ENCODE measurements around the gene PC.

Gene PC

GRCh38 chr11:66936311-66936711 is 21.9 kb downstream of the PC start:
- peak; percentile 99 for DNase-seq (ENCODE audit: low read depth)
- no peak overlapping the region for H3K4me3 ChIP-seq (ENCODE audit: low read depth, low read length)
- no peak for TF ChIP-seq CTCF (conservative IDR thresholded peaks at IDR 0.05; ENCODE audit: low read depth, low read length)

GRCh38 chr11:66934950-66935779 is 23.0 kb downstream of the PC start:
- H3K4me3 ChIP-seq (ENCODE audit: low read depth, low read length) = no peak overlapping the region
- peak; percentile 87 for DNase-seq (ENCODE audit: low read depth)
- TF ChIP-seq CTCF (conservative IDR thresholded peaks at IDR 0.05; ENCODE audit: low read depth, low read length) = no peak

GRCh38 chr11:66933531-66933930 is 24.7 kb downstream of the PC start:
- TF ChIP-seq CTCF (conservative IDR thresholded peaks at IDR 0.05; ENCODE audit: low read depth, low read length) = no peak

GRCh38 chr11:66932543-66932942 is 25.6 kb downstream of the PC start:
- TF ChIP-seq CTCF (conservative IDR thresholded peaks at IDR 0.05; ENCODE audit: low read depth, low read length) = no peak
- no peak overlapping the region for H3K4me3 ChIP-seq (ENCODE audit: low read depth, low read length)
- DNase-seq (ENCODE audit: low read depth) = no peak

More at GRCh38 chr11:66933531-66933930, 24.7 kb downstream of the PC start:
- no peak overlapping the region for H3K4me3 ChIP-seq (ENCODE audit: low read depth, low read length)
- peak; percentile 28 for DNase-seq (ENCODE audit: low read depth)

- DNase-seq (ENCODE audit: low read depth) = no peak
- TF ChIP-seq CTCF (conservative IDR thresholded peaks at IDR 0.05; ENCODE audit: low read depth, low read length) = no peak
- H3K4me3 ChIP-seq (ENCODE audit: low read depth, low read length) = no peak overlapping the region
Measured at GRCh38 chr11:66929753-66930152, 28.4 kb downstream of the PC start.

GRCh38 chr11:66924272-66924671 is 33.9 kb downstream of the PC start:
- no peak for DNase-seq (ENCODE audit: low read depth)
- no peak for TF ChIP-seq CTCF (conservative IDR thresholded peaks at IDR 0.05; ENCODE audit: low read depth, low read length)

GRCh38 chr11:66922551-66922950 is 35.6 kb downstream of the PC start:
- H3K4me3 ChIP-seq (ENCODE audit: low read depth, low read length) = no peak overlapping the region
- TF ChIP-seq CTCF (conservative IDR thresholded peaks at IDR 0.05; ENCODE audit: low read depth, low read length) = no peak
- no peak for DNase-seq (ENCODE audit: low read depth)

More at GRCh38 chr11:66924272-66924671, 33.9 kb downstream of the PC start:
- no peak overlapping the region for H3K4me3 ChIP-seq (ENCODE audit: low read depth, low read length)

Measured in choroid plexus epithelial cell (primary cell).